HEK293T (cell line): ENCODE measurements around the gene CYP19A1.

Source experiments
- ARNT ChIP-seq: fragments of 450-650 bp; IDR thresholded peaks from 2 replicates; pipeline ENCODE4 v1.6.1; 2017; ENCODE audit warnings: mild to moderate bottlenecking
- BHLHE40 ChIP-seq: fragments of 450-650 bp; IDR thresholded peaks from 2 replicates; pipeline ENCODE4 v1.6.1; 2016; ENCODE audit warnings: mild to moderate bottlenecking, moderate library complexity, borderline replicate concordance
- CTBP1 ChIP-seq: fragments of 450-650 bp; IDR thresholded peaks from 2 replicates; pipeline ENCODE4 v1.6.1; 2016; ENCODE audit warnings: borderline replicate concordance
- ELF4 ChIP-seq: fragments of 450-650 bp; IDR thresholded peaks from 2 replicates; pipeline ENCODE4 v1.6.1; 2017; ENCODE audit warnings: antibody characterized with exemption
- FOXA1 ChIP-seq: fragments of 450-650 bp; IDR thresholded peaks from 2 replicates; pipeline ENCODE4 v1.6.1; 2016; ENCODE audit warnings: mild to moderate bottlenecking
- FOXK2 ChIP-seq: fragments of 450-650 bp; IDR thresholded peaks from 2 replicates; pipeline ENCODE4 v1.6.1; 2016; ENCODE audit warnings: mild to moderate bottlenecking
- FOXM1 ChIP-seq: fragments of 450-650 bp; IDR thresholded peaks from 2 replicates; pipeline ENCODE4 v1.6.1; 2017; ENCODE audit warnings: mild to moderate bottlenecking, borderline replicate concordance
- L3MBTL2 ChIP-seq: fragments of 450-650 bp; conservative IDR thresholded peaks from 2 replicates; pipeline ENCODE4 v1.6.1; 2016; ENCODE audit warnings: mild to moderate bottlenecking
- SP1 ChIP-seq: fragments of 450-650 bp; IDR thresholded peaks from 2 replicates; pipeline ENCODE4 v1.6.1; 2017
- TARDBP ChIP-seq: fragments of 450-650 bp; IDR thresholded peaks from 2 replicates; pipeline ENCODE4 v1.6.1; 2016
- ZNF384 ChIP-seq: fragments of 450-650 bp; IDR thresholded peaks from 2 replicates; pipeline ENCODE4 v1.6.1; 2016
- TF ChIP-seq, protein P1 (sequence below): fragments of 450-650 bp; IDR thresholded peaks from 2 replicates; pipeline ENCODE4 v1.6.1; 2016

DNA sequence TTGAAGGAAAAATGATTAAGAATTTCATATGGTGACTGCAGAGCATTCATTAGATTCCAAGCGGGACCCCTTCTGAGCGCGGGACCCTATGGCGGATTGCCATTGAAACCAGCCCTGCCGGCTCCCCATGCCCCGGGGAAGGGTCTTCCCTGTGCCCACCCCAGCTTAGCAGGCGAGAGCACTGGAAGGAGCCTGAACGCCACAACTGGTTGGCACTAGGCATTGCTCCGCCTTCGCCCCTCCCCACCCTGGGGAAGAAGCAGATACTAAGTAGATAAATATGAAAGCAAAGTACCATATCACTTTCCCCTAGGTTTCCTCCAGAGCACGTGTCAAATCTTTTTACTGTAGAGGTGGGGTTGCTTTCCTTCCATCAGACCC is 70.7 kb downstream of the CYP19A1 start:
- TF ChIP-seq ZNF384 (no peak), SP1 (no peak), ARNT (no peak), FOXK2 (no peak), ELF4 (no peak), FOXM1 (no peak), TARDBP (no peak), BHLHE40 (no peak), CTBP1 (no peak), L3MBTL2 (no peak), FOXA1 (no peak)
- TF ChIP-seq, protein P1, sequence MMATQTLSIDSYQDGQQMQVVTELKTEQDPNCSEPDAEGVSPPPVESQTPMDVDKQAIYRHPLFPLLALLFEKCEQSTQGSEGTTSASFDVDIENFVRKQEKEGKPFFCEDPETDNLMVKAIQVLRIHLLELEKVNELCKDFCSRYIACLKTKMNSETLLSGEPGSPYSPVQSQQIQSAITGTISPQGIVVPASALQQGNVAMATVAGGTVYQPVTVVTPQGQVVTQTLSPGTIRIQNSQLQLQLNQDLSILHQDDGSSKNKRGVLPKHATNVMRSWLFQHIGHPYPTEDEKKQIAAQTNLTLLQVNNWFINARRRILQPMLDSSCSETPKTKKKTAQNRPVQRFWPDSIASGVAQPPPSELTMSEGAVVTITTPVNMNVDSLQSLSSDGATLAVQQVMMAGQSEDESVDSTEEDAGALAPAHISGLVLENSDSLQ, result no peak
